Osteocyte (in vitro differentiated cells): ENCODE measurements around the gene RAB11FIP5. TPM values are rescaled to one million over a fixed set of nuclear protein-coding genes. Genes with fewer than 3 reads are reported as not detected.

Experiments
- DNase-seq: peaks from one replicate; pipeline ENCODE4 v3.0.0; 2021; ENCODE audit warnings: mixed read lengths; ENCODE audit not compliant: unreplicated experiment; ENCODE audit errors: extremely low spot score
- H3K27ac Mint-ChIP-seq: one replicate; pipeline ENCODE4 v1.8.0; 2021; ENCODE audit warnings: mild to moderate bottlenecking, mixed read lengths; ENCODE audit not compliant: unreplicated experiment
- H3K27me3 Mint-ChIP-seq: one replicate; pipeline ENCODE4 v1.8.0; 2021; ENCODE audit warnings: mixed read lengths; ENCODE audit not compliant: unreplicated experiment
- H3K36me3 Mint-ChIP-seq: one replicate; pipeline ENCODE4 v1.8.0; 2021; ENCODE audit warnings: mixed read lengths; ENCODE audit not compliant: unreplicated experiment
- H3K4me1 Mint-ChIP-seq: one replicate; pipeline ENCODE4 v1.8.0; 2021; ENCODE audit warnings: mixed read lengths; ENCODE audit not compliant: unreplicated experiment
- H3K4me3 Mint-ChIP-seq: one replicate; pipeline ENCODE4 v1.8.0; 2021; ENCODE audit warnings: mild to moderate bottlenecking, moderate library complexity, mixed read lengths; ENCODE audit not compliant: unreplicated experiment
- H3K9me3 Mint-ChIP-seq: one replicate; pipeline ENCODE4 v1.8.0; 2021; ENCODE audit warnings: mixed read lengths; ENCODE audit not compliant: unreplicated experiment
- long read RNA-seq: library from polyadenylated mRNA; unstranded; transcript quantifications from one replicate; pipeline ENCODE4 v2.0.0, GENCODE V29; 2021
- total RNA-seq: library from RNA; stranded (reverse); gene quantifications from 2 replicates; pipeline ENCODE4 v1.2.1, GENCODE V29; 2021
- TF ChIP-seq, protein P1 (sequence below): fragments of 200-600 bp; sonication (generic); IDR thresholded peaks from 2 replicates; pipeline ENCODE4 v1.5.0; 2021; ENCODE audit warnings: antibody characterized with exemption, mild to moderate bottlenecking, moderate library complexity

RAB11FIP5 gene, protein sequence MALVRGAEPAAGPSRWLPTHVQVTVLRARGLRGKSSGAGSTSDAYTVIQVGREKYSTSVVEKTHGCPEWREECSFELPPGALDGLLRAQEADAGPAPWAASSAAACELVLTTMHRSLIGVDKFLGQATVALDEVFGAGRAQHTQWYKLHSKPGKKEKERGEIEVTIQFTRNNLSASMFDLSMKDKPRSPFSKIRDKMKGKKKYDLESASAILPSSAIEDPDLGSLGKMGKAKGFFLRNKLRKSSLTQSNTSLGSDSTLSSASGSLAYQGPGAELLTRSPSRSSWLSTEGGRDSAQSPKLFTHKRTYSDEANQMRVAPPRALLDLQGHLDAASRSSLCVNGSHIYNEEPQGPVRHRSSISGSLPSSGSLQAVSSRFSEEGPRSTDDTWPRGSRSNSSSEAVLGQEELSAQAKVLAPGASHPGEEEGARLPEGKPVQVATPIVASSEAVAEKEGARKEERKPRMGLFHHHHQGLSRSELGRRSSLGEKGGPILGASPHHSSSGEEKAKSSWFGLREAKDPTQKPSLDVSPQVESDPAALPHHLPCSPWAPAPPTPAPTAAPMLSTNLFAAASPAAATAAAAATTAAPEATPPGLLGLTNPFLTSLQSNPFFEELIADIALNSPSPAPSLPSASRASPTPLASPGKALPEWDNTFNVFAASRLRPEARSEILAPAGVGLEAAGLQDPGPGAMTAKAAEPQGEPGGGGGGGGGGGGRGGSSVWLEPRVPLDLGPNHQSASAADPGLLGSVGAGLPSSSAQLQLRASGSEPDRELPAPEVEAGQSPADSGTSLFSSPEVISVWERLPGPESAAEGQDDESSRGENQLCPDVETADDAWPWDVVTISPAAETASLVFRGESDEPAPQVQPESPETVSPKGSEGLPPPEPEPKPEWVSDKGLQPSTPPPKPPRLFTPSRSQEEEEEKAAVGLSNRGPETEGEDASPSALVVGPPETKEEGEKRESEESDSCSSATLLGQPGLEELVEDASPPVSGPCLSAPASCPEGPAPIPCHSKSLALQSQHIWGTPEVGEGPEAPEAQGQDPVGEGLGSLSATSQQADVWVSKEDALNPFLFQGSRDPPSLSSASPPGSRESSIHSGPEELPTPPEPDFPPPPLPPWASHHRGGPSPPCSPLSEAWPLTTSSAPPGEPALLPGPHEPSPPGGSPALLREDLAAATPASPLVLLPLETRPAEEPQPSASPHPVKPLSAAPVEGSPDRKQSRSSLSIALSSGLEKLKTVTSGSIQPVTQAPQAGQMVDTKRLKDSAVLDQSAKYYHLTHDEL (N-terminal part only)
- 30.8 and 35.5 TPM in 2 replicates for total RNA-seq
- long read RNA-seq, partial matches to known transcripts: 1 of 1 reads
- long read RNA-seq, other reads (novel, unspliced or antisense): 0 of 1 reads

DNA sequence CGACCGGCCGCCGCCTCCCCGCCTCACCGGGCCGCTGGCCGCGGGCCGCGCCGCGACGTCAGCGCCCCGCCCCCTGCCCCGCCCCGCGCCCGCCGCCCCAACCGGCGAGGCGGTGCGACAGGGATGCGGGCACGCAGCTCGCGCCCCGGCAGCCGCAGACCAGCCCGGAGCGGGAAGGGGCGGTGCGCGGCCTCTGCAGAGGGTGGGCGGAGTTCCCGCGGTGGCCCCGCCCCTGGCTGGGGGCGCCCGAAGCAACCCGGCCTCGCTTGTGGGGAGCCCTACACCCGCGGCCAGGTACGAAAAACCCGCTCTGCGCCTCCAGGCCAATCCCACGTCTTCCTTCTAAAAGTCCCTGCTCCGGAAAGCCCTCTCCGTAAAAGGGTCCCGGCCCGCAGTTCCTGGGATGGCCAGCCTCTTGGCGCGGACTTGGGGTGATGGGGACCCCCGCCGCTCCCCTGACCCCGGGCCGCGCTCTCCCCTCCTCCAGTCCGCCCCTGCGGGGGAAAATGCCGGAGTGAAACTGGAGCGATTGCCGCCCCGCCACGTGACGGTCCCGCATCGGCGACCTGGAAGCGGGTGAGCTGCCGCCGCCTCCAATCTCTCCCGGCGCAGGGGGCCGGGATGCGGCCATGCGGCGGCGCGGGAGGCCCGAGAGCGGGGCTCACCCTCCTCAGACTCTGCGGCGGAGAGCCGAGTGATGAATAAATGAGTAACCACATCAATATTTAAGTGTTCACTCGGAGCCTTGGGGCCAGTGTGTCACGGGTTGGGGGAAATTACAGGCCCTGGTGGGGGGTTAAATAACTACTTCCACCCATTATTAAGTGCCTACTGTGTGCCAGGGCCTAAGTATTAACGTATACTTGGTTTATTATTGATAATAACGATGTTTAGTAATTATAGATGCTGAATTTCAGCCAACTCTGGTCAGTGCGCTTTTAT is at the start of gene RAB11FIP5:
TSS of gene RAB11FIP5 (minus strand) at position 36 of the 942 bp plus-strand sequence. CDS start 171 bp downstream, outside the sequence.
- Mint-ChIP-seq H3K36me3 (no peaks in the 10 kb centered on the region), H3K27ac (peak within 1 kb of the TSS; percentile 87), H3K4me3 (peak within 1 kb of the TSS; percentile 83), H3K9me3 (no peaks in the 10 kb centered on the region), H3K4me1 (peaks cover 29% of the 10 kb centered on the region), H3K27me3 (no peaks in the 10 kb centered on the region)
- no peak for DNase-seq
- TF ChIP-seq, protein P1, sequence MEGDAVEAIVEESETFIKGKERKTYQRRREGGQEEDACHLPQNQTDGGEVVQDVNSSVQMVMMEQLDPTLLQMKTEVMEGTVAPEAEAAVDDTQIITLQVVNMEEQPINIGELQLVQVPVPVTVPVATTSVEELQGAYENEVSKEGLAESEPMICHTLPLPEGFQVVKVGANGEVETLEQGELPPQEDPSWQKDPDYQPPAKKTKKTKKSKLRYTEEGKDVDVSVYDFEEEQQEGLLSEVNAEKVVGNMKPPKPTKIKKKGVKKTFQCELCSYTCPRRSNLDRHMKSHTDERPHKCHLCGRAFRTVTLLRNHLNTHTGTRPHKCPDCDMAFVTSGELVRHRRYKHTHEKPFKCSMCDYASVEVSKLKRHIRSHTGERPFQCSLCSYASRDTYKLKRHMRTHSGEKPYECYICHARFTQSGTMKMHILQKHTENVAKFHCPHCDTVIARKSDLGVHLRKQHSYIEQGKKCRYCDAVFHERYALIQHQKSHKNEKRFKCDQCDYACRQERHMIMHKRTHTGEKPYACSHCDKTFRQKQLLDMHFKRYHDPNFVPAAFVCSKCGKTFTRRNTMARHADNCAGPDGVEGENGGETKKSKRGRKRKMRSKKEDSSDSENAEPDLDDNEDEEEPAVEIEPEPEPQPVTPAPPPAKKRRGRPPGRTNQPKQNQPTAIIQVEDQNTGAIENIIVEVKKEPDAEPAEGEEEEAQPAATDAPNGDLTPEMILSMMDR: peak; percentile 10

DNA sequence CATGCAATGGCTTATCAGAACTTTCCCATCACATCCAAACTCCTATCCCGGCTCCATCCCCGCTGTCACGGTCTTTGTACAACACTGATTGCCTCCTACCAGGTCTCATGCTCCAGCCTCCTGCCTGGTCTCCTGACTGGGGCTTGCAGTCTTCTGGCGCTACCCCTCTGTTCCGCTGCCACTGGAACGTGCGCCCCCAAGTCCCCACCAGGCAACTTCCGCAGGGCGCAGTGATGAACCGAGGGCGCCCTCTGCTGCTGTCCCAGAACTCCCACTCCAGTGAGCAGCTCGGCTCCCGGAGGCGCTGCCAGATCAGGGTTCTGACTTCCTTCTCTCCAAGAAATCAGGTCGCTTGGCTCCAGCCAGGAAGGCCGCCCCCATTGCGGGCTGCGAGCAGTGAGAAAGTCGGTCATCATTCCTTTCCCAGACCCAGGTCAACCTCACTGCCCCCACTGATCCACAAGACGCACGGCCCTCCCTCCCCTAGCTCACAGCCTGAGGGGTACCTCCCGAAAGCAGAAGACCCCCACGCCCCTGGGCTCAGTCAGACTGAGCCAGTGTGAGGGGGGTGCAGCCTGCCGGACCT is 43.9 kb upstream of the RAB11FIP5 start:
- peak; percentile 85 for DNase-seq
- TF ChIP-seq, protein P1: peak; percentile 89
- Mint-ChIP-seq H3K36me3 (no peaks in the 10 kb centered on the region), H3K27ac (no peak overlapping the region), H3K4me3 (peak overlapping the region; percentile 43), H3K9me3 (peaks cover 8% of the 10 kb centered on the region), H3K4me1 (peaks cover 6% of the 10 kb centered on the region), H3K27me3 (peaks cover 66% of the 10 kb centered on the region)

DNA sequence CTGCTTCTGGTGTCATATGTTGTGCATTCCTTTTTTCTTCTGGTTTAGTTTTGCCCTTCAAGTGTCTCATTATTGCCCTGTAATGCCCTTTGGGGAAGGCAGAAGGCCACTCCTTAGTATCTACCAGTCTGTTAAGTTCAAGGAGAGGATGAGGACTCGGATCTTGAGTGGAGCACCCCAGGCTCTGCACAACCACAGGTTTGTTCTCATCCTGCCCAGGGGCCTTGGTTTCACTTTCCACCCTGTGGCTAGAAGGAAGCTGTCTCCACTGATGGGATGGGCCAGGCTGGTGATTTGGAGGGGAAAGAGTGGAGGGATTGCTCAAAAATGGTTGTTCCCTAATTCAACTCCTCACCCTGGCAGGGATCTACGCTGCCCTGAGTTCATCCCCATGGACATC is 30.2 kb upstream of the RAB11FIP5 start:
- Mint-ChIP-seq H3K9me3 (peaks cover 6% of the 10 kb centered on the region), H3K4me1 (no peaks in the 10 kb centered on the region), H3K27me3 (peaks cover 80% of the 10 kb centered on the region), H3K27ac (no peak overlapping the region), H3K4me3 (no peak overlapping the region), H3K36me3 (no peaks in the 10 kb centered on the region)
- no peak for DNase-seq
- TF ChIP-seq, protein P1: no peak

DNA sequence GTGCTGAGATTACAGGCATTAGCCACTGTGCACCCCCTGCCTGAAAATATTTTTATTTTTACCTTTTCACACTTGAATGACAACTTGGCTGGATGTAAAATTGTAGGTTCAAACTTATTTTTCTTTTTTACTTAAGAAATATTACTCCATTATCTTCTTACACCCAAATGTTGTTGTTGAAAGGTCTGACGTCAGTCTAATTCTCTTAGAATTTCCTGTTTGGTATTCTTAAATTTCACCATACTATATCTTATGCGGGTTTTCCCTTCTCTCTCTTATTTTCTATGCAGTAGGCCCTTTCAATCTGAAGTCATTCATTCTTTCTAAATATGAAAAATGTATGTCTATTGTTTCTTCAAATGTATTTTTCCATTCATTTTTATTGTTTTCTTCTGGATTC is 29.1 kb upstream of the RAB11FIP5 start:
- Mint-ChIP-seq H3K36me3 (no peaks in the 10 kb centered on the region), H3K27me3 (peaks cover 70% of the 10 kb centered on the region), H3K4me1 (no peaks in the 10 kb centered on the region), H3K4me3 (no peak overlapping the region), H3K27ac (no peak overlapping the region), H3K9me3 (peaks cover 8% of the 10 kb centered on the region)
- TF ChIP-seq, protein P1: no peak
- no peak for DNase-seq
